Measurements from ENCODE around the gene GAPVD1. TPM values are rescaled to one million over a fixed set of nuclear protein-coding genes. Genes with fewer than 3 reads are reported as not detected.

GAPVD1 gene
- 24.9 and 25.4 TPM in 2 replicates for total RNA-seq

GRCh38 chr9:125261501-125262293, at the start of gene GAPVD1:
Gene GAPVD1, plus strand, starts transcription at chr9:125261826. Its CDS starts 37,096 bp downstream, at chr9:125298922.

GRCh38 chr9:125241000-125241862, 20.4 kb upstream of the GAPVD1 start, which contains the start of gene HSPA5:
Gene HSPA5, minus strand, starts transcription at chr9:125241343. Its CDS starts 217 bp downstream, at chr9:125241126.

Other genes starting within 250 kb of the GAPVD1 start
- gene SCAI, start 118.3 kb upstream of the GAPVD1 start, total RNA-seq: 2.7 and 2.8 TPM in 2 replicates
- gene PPP6C, start 72.0 kb upstream of the GAPVD1 start, total RNA-seq: 16.2 and 19.3 TPM in 2 replicates
- gene RABEPK, start 61.3 kb upstream of the GAPVD1 start, total RNA-seq: 30.1 and 33.0 TPM in 2 replicates
- 204 and 208 TPM in 2 replicates for gene HSPA5, start 20.5 kb upstream of the GAPVD1 start, total RNA-seq